ENCODE measurements around the gene PCCA. TPM values are rescaled to one million over a fixed set of nuclear protein-coding genes. Genes with fewer than 3 reads are reported as not detected.
"Not testable (repeated sequence)": the region's sequence is repeated elsewhere in the genome, so short reads cannot be mapped to it uniquely, and the experiment has no call there.

Gene PCCA
- total RNA-seq, 3 donors from 2014 or later: 46.6 to 69.8 (median 64.7) TPM

- Histone ChIP-seq H3K27ac (no peak overlapping the region), H3K9me3 (peaks cover 5 to 8% of the 10 kb centered on the region in 2 donors)
- intact Hi-C loops (cut with DNase I; ENCODE audit: low total_unique reads): no loop called here
Measured at GRCh38 chr13:100566543-100566942, 477.6 kb downstream of the PCCA start.

DNA sequence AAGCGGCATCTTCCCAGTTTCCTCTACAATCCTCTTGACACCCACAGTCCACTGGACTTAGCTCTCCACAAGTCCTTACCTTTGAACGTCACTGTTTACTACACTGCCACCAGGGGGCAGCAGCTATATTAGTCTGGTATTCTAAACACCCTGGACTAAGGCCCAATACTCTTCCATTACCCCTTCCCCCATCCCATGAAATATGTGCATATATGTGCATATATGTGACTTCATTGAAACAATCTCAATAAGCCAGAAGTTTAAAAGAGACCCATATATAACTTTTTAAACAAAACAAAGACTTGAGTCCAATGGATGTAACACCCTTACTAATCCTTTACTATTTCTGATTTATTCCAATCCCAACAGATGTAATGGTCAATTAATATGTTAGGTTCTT, 484.2 kb downstream of the PCCA start:
- H3K4me3 ChIP-seq: no peak overlapping the region
- no peak overlapping the region for H3K27ac ChIP-seq
- H3K9me3 ChIP-seq: no peaks in the 10 kb centered on the region
- no peaks in the 10 kb centered on the region for H3K36me3 ChIP-seq
- intact Hi-C loops (cut with DNase I; ENCODE audit: low total_unique reads): no loop called here
- TF ChIP-seq, protein P1, sequence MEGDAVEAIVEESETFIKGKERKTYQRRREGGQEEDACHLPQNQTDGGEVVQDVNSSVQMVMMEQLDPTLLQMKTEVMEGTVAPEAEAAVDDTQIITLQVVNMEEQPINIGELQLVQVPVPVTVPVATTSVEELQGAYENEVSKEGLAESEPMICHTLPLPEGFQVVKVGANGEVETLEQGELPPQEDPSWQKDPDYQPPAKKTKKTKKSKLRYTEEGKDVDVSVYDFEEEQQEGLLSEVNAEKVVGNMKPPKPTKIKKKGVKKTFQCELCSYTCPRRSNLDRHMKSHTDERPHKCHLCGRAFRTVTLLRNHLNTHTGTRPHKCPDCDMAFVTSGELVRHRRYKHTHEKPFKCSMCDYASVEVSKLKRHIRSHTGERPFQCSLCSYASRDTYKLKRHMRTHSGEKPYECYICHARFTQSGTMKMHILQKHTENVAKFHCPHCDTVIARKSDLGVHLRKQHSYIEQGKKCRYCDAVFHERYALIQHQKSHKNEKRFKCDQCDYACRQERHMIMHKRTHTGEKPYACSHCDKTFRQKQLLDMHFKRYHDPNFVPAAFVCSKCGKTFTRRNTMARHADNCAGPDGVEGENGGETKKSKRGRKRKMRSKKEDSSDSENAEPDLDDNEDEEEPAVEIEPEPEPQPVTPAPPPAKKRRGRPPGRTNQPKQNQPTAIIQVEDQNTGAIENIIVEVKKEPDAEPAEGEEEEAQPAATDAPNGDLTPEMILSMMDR (IDR thresholded peaks at IDR 0.05): peak in 2 of 3 donors; percentile 43 to 55
- no peak for TF ChIP-seq POLR2AphosphoS5 (IDR thresholded peaks at IDR 0.05)
- peak; percentile 36 to 59 for DNase-seq (ENCODE audit: low spot score in 2 of 2)
- H3K27me3 ChIP-seq: no peaks in the 10 kb centered on the region
- no peaks in the 10 kb centered on the region for H3K4me1 ChIP-seq

More at GRCh38 chr13:100566543-100566942, 477.6 kb downstream of the PCCA start:
- Histone ChIP-seq H3K4me1 (no peaks in the 10 kb centered on the region), H3K4me3 (no peak overlapping the region), H3K36me3 (no peaks in the 10 kb centered on the region), H3K27me3 (no peaks in the 10 kb centered on the region)
- no peak for TF ChIP-seq POLR2A (IDR thresholded peaks at IDR 0.05)
- no peak for DNase-seq (ENCODE audit: low spot score in 2 of 2)

DNA sequence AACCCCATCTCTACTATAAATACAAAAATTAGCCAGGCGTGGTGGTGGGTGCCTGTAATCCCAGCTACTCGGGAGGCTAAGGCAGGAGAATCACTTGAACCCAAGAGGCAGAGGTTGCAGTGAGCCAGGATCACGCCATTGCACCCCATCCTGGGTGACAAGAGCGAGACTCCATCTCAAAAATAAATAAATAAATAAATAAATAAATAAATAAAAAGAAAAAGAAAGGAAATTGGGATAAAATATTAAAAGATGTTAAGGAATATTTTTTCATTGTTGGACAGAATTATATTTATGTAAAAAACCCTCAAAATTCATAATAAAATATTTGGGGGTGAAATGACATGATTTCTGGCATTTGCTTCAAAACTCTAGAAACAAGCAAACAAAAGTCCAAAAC, 488.3 kb downstream of the PCCA start:
- H3K4me1 ChIP-seq; H3K27ac ChIP-seq; H3K27me3 ChIP-seq; H3K36me3 ChIP-seq; H3K4me3 ChIP-seq; intact Hi-C loops (cut with DNase I; ENCODE audit: low total_unique reads); DNase-seq (ENCODE audit: low spot score in 2 of 2); H3K9me3 ChIP-seq: not testable (repeated sequence)

Other genes starting within 250 kb of the PCCA start
- gene ZIC5, start 117.3 kb upstream of the PCCA start, total RNA-seq: not detected
- under 1 TPM in 1 of 3 donors, not detected in 2; 0.15 TPM for gene ZIC2, start 107.3 kb upstream of the PCCA start, total RNA-seq

Measured in breast epithelium (tissue), 4 donors.